HepG2 (cell line): ENCODE data around the gene LONP1. TPM values are rescaled to one million over a fixed set of nuclear protein-coding genes. Genes with fewer than 3 reads are reported as not detected.
A peak's percentile ranks its signal among the peaks of the same experiment; 100 is the strongest.

Experiments
- ATAC-seq: fragments of 200-7000 bp; cut with Tn5 transposase; 3 replicates; pipeline ENCODE4 v1.9.1; 2020; ENCODE audit warnings: mild to moderate bottlenecking, moderate library complexity
- BruUV-seq: library from RNA; stranded (reverse); fragments of 400-500 nt; replicated peaks from 2 replicates; lab custom pipeline; 2021; lab: Mats Ljungman, UMichigan
- CTCF ChIA-PET: fragments of 300-600 bp; formaldehyde crosslinking; extraction: SDS; loops from one replicate; lab custom pipeline; 2021; ENCODE audit warnings: low total read pairs, inconsistent platforms, low intra/inter-chr PET ratio; lab: Yijun Ruan, JAX
- POLR2A ChIA-PET: fragments of 350-600 bp; sonication (Branson Sonifier 250); formaldehyde crosslinking; loops from one replicate; lab custom pipeline; 2020; ENCODE audit warnings: antibody characterized with exemption, inconsistent platforms; lab: Yijun Ruan, JAX
- DNase-seq: peaks from one replicate; pipeline ENCODE4 v3.0.0-alpha.2; 2015; ENCODE audit warnings: low spot score
- FAIRE-seq: peaks from 3 replicates; lab custom pipeline; 2011; peaks lifted over from hg19 to GRCh38; lab: Jason Lieb, UNC
- H2AFZ ChIP-seq: one replicate; pipeline ENCODE4 v1.6.1; 2011; ENCODE audit warnings: low read length, inconsistent platforms
- H3K27ac ChIP-seq: fragments of 300-600 bp; 3 replicates; pipeline ENCODE4 v1.8.0; 2011; ENCODE audit warnings: mixed run types, mild to moderate bottlenecking, mixed read lengths, low read length, inconsistent platforms; ENCODE audit not compliant: insufficient read depth; ENCODE audit errors: extremely low read length
- H3K27me3 ChIP-seq, 2 experiments: fragments of 200-600 bp in 1 of 2; 2 replicates in 1 of 2; 3 replicates in 1 of 2; pipeline versions ENCODE4 v1.6.0 to v1.8.0; 2011; ENCODE audit warnings: low read length in 2 of 2, mild to moderate bottlenecking in 2 of 2, moderate library complexity in 2 of 2, inconsistent platforms in 1 of 2; ENCODE audit not compliant: insufficient read depth in 2 of 2, control insufficient read depth in 1 of 2
- H3K36me3 ChIP-seq, 2 experiments: fragments of 200-600 bp in 1 of 2; replicated peaks in 1 of 2; 2 replicates in 1 of 2; 3 replicates in 1 of 2; pipeline versions ENCODE4 v1.5.1 to v1.8.0; 2011; ENCODE audit warnings: low read length in 2 of 2, inconsistent platforms in 1 of 2; ENCODE audit not compliant: insufficient read depth in 2 of 2, control insufficient read depth in 1 of 2
- H3K4me1 ChIP-seq: 2 replicates; pipeline ENCODE4 v1.5.1; 2012; ENCODE audit warnings: low read length, inconsistent platforms; ENCODE audit not compliant: insufficient read depth
- H3K4me2 ChIP-seq: 2 replicates; pipeline ENCODE4 v1.6.0; 2011; ENCODE audit warnings: low read depth, low read length, inconsistent platforms
- H3K4me3 ChIP-seq, 3 experiments: fragments of 200-600 bp in 1 of 3; sonication (generic), shearing (Covaris generic) in 1 of 3; replicated peaks in 1 of 3; 2 replicates each; pipeline ENCODE4 v1.5.1; 2011 to 2016; ENCODE audit warnings: low read length in 3 of 3, inconsistent platforms in 2 of 3, low read depth in 2 of 3, mild to moderate bottlenecking in 2 of 3, control low read depth in 1 of 3, mixed read lengths in 1 of 3; ENCODE audit not compliant: insufficient read depth in 1 of 3
- H3K79me2 ChIP-seq: one replicate; pipeline ENCODE4 v1.6.1; 2011; ENCODE audit warnings: low read length, inconsistent platforms; ENCODE audit not compliant: insufficient read depth
- H3K9ac ChIP-seq: 2 replicates; pipeline ENCODE4 v1.6.0; 2011; ENCODE audit warnings: mild to moderate bottlenecking, low read depth, low read length, inconsistent platforms; ENCODE audit not compliant: insufficient read depth
- H3K9me3 ChIP-seq: 2 replicates; pipeline ENCODE4 v1.5.1; 2012; ENCODE audit warnings: mild to moderate bottlenecking, low read length
- H4K20me1 ChIP-seq: 2 replicates; pipeline ENCODE4 v1.6.0; 2011; ENCODE audit warnings: inconsistent platforms, mild to moderate bottlenecking, low read length, moderate library complexity; ENCODE audit not compliant: insufficient read depth
- CC2D1A ChIP-seq: sonication (generic); formaldehyde crosslinking; IDR thresholded peaks from 2 replicates; pipeline ENCODE4 v1.8.1; 2023; ENCODE audit warnings: mild to moderate bottlenecking, missing genetic modification reagents
- FOSL2 ChIP-seq: sonication (generic); formaldehyde crosslinking; IDR thresholded peaks from 2 replicates; pipeline ENCODE4 v1.4.0; 2020; ENCODE audit warnings: missing genetic modification reagents
- HDAC1 ChIP-seq: sonication (generic); formaldehyde crosslinking; IDR thresholded peaks from 2 replicates; pipeline ENCODE4 v1.5.1; 2020; ENCODE audit warnings: mild to moderate bottlenecking, missing genetic modification reagents
- HES4 ChIP-seq: sonication (generic); formaldehyde crosslinking; IDR thresholded peaks from 2 replicates; pipeline ENCODE4 v1.9.0; 2021; ENCODE audit warnings: mild to moderate bottlenecking, missing genetic modification reagents, borderline replicate concordance
- HMG20A ChIP-seq: IDR thresholded peaks from 2 replicates; pipeline ENCODE4 v1.6.1; 2016; ENCODE audit warnings: borderline replicate concordance
- JUNB ChIP-seq: sonication (generic); formaldehyde crosslinking; IDR thresholded peaks from 2 replicates; pipeline ENCODE4 v1.8.0; 2022; ENCODE audit warnings: missing genetic modification reagents, mild to moderate bottlenecking, borderline replicate concordance
- KDM5B ChIP-seq: sonication (generic); formaldehyde crosslinking; IDR thresholded peaks from 2 replicates; pipeline ENCODE4 v1.4.0; 2020; ENCODE audit warnings: missing genetic modification reagents, mild to moderate bottlenecking, borderline replicate concordance
- KLF12 ChIP-seq: sonication (generic); formaldehyde crosslinking; IDR thresholded peaks from 2 replicates; pipeline ENCODE4 v1.4.0; 2020; ENCODE audit warnings: missing genetic modification reagents, borderline replicate concordance
- MLLT10 ChIP-seq: sonication (generic); formaldehyde crosslinking; IDR thresholded peaks from 2 replicates; pipeline ENCODE4 v1.4.0; 2020; ENCODE audit warnings: missing genetic modification reagents
- POGZ ChIP-seq: sonication (generic); formaldehyde crosslinking; IDR thresholded peaks from 2 replicates; pipeline ENCODE4 v1.4.0; 2020; ENCODE audit warnings: mild to moderate bottlenecking, missing genetic modification reagents
- SIX1 ChIP-seq: sonication (generic); formaldehyde crosslinking; IDR thresholded peaks from 2 replicates; pipeline ENCODE4 v1.4.0; 2020; ENCODE audit warnings: missing genetic modification reagents, borderline replicate concordance
- WIZ ChIP-seq: sonication (generic); formaldehyde crosslinking; IDR thresholded peaks from 2 replicates; pipeline ENCODE4 v1.5.1; 2020; ENCODE audit warnings: mild to moderate bottlenecking, missing genetic modification reagents
- ZBTB33 ChIP-seq: sonication (generic); formaldehyde crosslinking; IDR thresholded peaks from 2 replicates; pipeline ENCODE4 v1.4.0; 2020; ENCODE audit warnings: missing genetic modification reagents
- ZNF256 ChIP-seq: sonication (generic); formaldehyde crosslinking; conservative IDR thresholded peaks from 2 replicates; pipeline ENCODE4 v1.4.0; 2020; ENCODE audit warnings: missing genetic modification reagents
- ZNF326 ChIP-seq: sonication (generic); formaldehyde crosslinking; IDR thresholded peaks from 2 replicates; pipeline ENCODE4 v1.4.0; 2020; ENCODE audit warnings: missing genetic modification reagents, borderline replicate concordance
- ZNF331 ChIP-seq: sonication (generic); formaldehyde crosslinking; IDR thresholded peaks from 2 replicates; pipeline ENCODE4 v1.4.0; 2020; ENCODE audit warnings: missing genetic modification reagents
- ZNF333 ChIP-seq: sonication (generic); formaldehyde crosslinking; IDR thresholded peaks from 2 replicates; pipeline ENCODE4 v1.4.0; 2020; ENCODE audit warnings: mild to moderate bottlenecking, missing genetic modification reagents, borderline replicate concordance
- ZNF564 ChIP-seq: sonication (generic); formaldehyde crosslinking; IDR thresholded peaks from 2 replicates; pipeline ENCODE4 v1.8.1; 2023; ENCODE audit warnings: mild to moderate bottlenecking, missing genetic modification reagents
- ZNF780A ChIP-seq: sonication (generic); formaldehyde crosslinking; IDR thresholded peaks from 2 replicates; pipeline ENCODE4 v1.8.0; 2022; ENCODE audit warnings: mild to moderate bottlenecking, missing genetic modification reagents, moderate library complexity
- ZNF792 ChIP-seq: IDR thresholded peaks from 2 replicates; pipeline ENCODE4 v1.6.1; 2016
- WGBS: methylation state at CpG from one replicate; pipeline ENCODE4 v1.1.6; 2017; ENCODE audit warnings: low lambda C conversion rate; 5-methylcytosine and 5-hydroxymethylcytosine counted together
- in situ Hi-C: cut with HindIII; loops from 2 replicates; pipeline ENCODE4 v1.10.0; 2017; ENCODE audit warnings: low pct_unique_long_range_greater_than_20kb; ENCODE audit not compliant: extremely low pct_ligation_motif_present
- intact Hi-C: fragments of 100-400 bp; cut with micrococcal nuclease; formaldehyde crosslinking; loops from one replicate; pipeline ENCODE4 v1.10.0; 2022; ENCODE audit not compliant: unreplicated experiment
- polyA plus RNA-seq, 8 experiments: library from polyadenylated mRNA; depleted of rRNA in 3 of 8; stranded (reverse) in 7 of 8; unstranded in 1 of 8; fragments of >200 nt; fragmentation: Illumina TruSeq in 4 of 8; extraction: Trizol in 4 of 8; gene quantifications; 2 replicates each; pipeline versions ENCODE4 v1.2.1 to v1.2.3, GENCODE V29; 2011 to 2016; ENCODE audit warnings: low read depth in 4 of 8, missing spikeins in 1 of 8, mixed read lengths in 1 of 8; ENCODE audit not compliant: insufficient read depth in 1 of 8
- total RNA-seq, 5 experiments: library from RNA; depleted of rRNA; stranded (reverse); fragments of >200 nt; fragmentation: Illumina TruSeq; extraction: Trizol; gene quantifications; 2 replicates each; pipeline ENCODE4 v1.2.3, GENCODE V29; 2016; ENCODE audit warnings: low read depth in 1 of 5
- TF ChIP-seq, protein P1 (sequence below): IDR thresholded peaks from 2 replicates; pipeline ENCODE4 v1.6.1; 2016
- TF ChIP-seq, protein P2 (sequence below): sonication (generic); formaldehyde crosslinking; IDR thresholded peaks from 2 replicates; pipeline ENCODE4 v1.8.0; 2022; ENCODE audit warnings: mild to moderate bottlenecking, missing genetic modification reagents, moderate library complexity

Gene LONP1
- total and polyA plus RNA-seq, 2 of the 13 experiments (the other 11 are each of a cell fraction or from before 2014, with no cell fraction given), result 59.5 to 76.8 TPM

GRCh38 chr19:5665781-5666513, 54.0 kb downstream of the LONP1 start:
- Histone ChIP-seq H3K4me3 (no peak overlapping the region), H2AFZ (no peak overlapping the region), H3K27ac (no peak overlapping the region), H3K36me3 (peaks cover 57 to 78% of the 10 kb centered on the region in 2 experiments), H3K9ac (no peak overlapping the region), H3K9me3 (no peaks in the 10 kb centered on the region), H3K27me3 (no peaks in the 10 kb centered on the region), H3K4me2 (no peak overlapping the region), H3K79me2 (no peaks in the 10 kb centered on the region), H4K20me1 (0 out of 2 replicates have a peak, but pooled peaks cover 9% of the 10 kb centered on the region), H3K4me1 (peaks cover 15% of the 10 kb centered on the region)
- intact Hi-C loops (no loop called here), in situ Hi-C loops (no loop called here)
- ChIA-PET POLR2A (interaction anchor here (1.1 to 1.5 kb wide), 2 partner anchors 43 to 45 kb away, joined by 3 to 7 read pairs; partner anchors contain the start of genes SAFB and SAFB2), CTCF (no interaction called here)
- WGBS, result 74% methylated on average over 10 of the region's 10 CpGs
- FAIRE-seq (peak; percentile 70), DNase-seq (peak; percentile 69), ATAC-seq (peak; percentile 82)
- BruUV-seq, result TSS peak; percentile 25
- TF ChIP-seq ZBTB33 (CRISPR knock-in tag) (no peak), ZNF792 (CRISPR knock-in tag) (no peak), ZNF326 (CRISPR knock-in tag) (no peak), WIZ (no peak), SIX1 (CRISPR knock-in tag) (no peak), ZNF564 (CRISPR knock-in tag) (no peak), JUNB (no peak), ZNF333 (CRISPR knock-in tag) (no peak), HMG20A (no peak), MLLT10 (no peak), KLF12 (CRISPR knock-in tag) (no peak), POGZ (CRISPR knock-in tag) (no peak), ZNF331 (CRISPR knock-in tag) (0 out of 2 replicates have a peak, but pooled peaks have one; percentile 25), CC2D1A (CRISPR knock-in tag) (no peak), KDM5B (CRISPR knock-in tag) (no peak), ZNF780A (CRISPR knock-in tag) (no peak), HES4 (no peak), HDAC1 (CRISPR knock-in tag) (no peak), ZNF256 (CRISPR knock-in tag) (no peak), FOSL2 (CRISPR knock-in tag) (no peak)
- TF ChIP-seq, protein P1, sequence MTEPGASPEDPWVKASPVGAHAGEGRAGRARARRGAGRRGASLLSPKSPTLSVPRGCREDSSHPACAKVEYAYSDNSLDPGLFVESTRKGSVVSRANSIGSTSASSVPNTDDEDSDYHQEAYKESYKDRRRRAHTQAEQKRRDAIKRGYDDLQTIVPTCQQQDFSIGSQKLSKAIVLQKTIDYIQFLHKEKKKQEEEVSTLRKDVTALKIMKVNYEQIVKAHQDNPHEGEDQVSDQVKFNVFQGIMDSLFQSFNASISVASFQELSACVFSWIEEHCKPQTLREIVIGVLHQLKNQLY (CRISPR knock-in tag), result no peak
- TF ChIP-seq, protein P2, sequence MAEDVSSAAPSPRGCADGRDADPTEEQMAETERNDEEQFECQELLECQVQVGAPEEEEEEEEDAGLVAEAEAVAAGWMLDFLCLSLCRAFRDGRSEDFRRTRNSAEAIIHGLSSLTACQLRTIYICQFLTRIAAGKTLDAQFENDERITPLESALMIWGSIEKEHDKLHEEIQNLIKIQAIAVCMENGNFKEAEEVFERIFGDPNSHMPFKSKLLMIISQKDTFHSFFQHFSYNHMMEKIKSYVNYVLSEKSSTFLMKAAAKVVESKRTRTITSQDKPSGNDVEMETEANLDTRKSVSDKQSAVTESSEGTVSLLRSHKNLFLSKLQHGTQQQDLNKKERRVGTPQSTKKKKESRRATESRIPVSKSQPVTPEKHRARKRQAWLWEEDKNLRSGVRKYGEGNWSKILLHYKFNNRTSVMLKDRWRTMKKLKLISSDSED (CRISPR knock-in tag), result no peak
